AG20443 (cell line): ENCODE measurements around the gene GMDS.

Source experiments
- DNase-seq: peaks from one replicate; pipeline ENCODE4 v3.0.0; 2012; ENCODE audit warnings: low spot score, mixed read lengths

The GMDS gene

GRCh38 chr6:1624058-1624850 is 621.2 kb downstream of the GMDS start:
- DNase-seq, result no peak

GRCh38 chr6:1623769-1624057 is 621.7 kb downstream of the GMDS start:
- DNase-seq, result no peak

- no peak for DNase-seq
Measured at GRCh38 chr6:1622851-1623768, 622.3 kb downstream of the GMDS start.

GRCh38 chr6:1622220-1622850 is 623.1 kb downstream of the GMDS start:
- no peak for DNase-seq

GRCh38 chr6:1621070-1621701 is 624.2 kb downstream of the GMDS start:
- no peak for DNase-seq

- no peak for DNase-seq
Measured at GRCh38 chr6:1620504-1621069, 624.8 kb downstream of the GMDS start.

- peak; percentile 50 for DNase-seq
Measured at GRCh38 chr6:1619673-1620503, 625.5 kb downstream of the GMDS start.

- DNase-seq, result no peak
Measured at GRCh38 chr6:1619098-1619672, 626.2 kb downstream of the GMDS start.

- no peak for DNase-seq
Measured at GRCh38 chr6:1618311-1619097, 626.9 kb downstream of the GMDS start.

GRCh38 chr6:1617466-1618310 is 627.7 kb downstream of the GMDS start:
- DNase-seq, result no peak

GRCh38 chr6:1616701-1617463 is 628.5 kb downstream of the GMDS start:
- DNase-seq, result no peak

GRCh38 chr6:1615853-1616420 is 629.5 kb downstream of the GMDS start:
- no peak for DNase-seq

- DNase-seq, result no peak
Measured at GRCh38 chr6:1615151-1615852, 630.1 kb downstream of the GMDS start.

- DNase-seq, result no peak
Measured at GRCh38 chr6:1614448-1615150, 630.8 kb downstream of the GMDS start.

- peak; percentile 56 for DNase-seq
Measured at GRCh38 chr6:1613688-1614447, 631.5 kb downstream of the GMDS start.

GRCh38 chr6:1613346-1613687 is 632.1 kb downstream of the GMDS start:
- no peak for DNase-seq
